NCI-H69 (cell line): Measurements from ENCODE around the gene CDIP1.

ENCODE experiments used
- DNase-seq: peaks from one replicate; lab custom pipeline; 2025; lab: John Stamatoyannopoulos, UW

CDIP1 gene

GRCh38 chr16:4488499-4488967 is 50.0 kb downstream of the CDIP1 start:
- DNase-seq: no peak

DNA sequence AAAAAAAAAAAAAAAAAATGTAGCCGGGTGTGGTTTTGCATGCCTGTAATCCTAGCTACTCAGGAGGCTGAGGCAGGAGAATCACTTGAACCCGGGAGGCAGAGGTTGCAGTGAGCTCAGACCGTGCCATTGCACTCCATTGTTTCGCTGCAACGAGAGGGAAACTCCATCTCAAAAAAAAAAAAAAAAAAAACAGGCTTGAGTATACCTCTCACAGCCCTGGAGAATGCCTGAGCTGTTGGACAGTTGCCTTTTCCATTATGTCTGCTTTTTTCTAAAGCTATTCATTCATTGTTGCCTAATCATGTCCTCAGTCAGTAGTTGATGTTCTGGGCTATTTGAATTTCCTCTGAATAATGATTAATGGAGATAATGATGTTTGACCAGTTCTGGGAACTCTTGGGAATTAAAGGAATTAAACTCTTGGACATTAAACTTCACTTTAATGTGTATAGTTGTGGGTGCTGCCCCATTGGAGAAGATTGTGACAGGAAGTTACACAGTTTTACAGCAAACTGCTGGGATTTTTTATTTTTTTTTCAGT is 50.5 kb downstream of the CDIP1 start:
- DNase-seq: no peak

- DNase-seq: no peak
Measured at GRCh38 chr16:4486126-4486893, 52.3 kb downstream of the CDIP1 start.

GRCh38 chr16:4481963-4482362 is 56.6 kb downstream of the CDIP1 start:
- no peak for DNase-seq

GRCh38 chr16:4481526-4481925 is 57.0 kb downstream of the CDIP1 start:
- no peak for DNase-seq

- DNase-seq: peak; percentile 34
Measured at GRCh38 chr16:4477966-4478365, 60.6 kb downstream of the CDIP1 start.

- DNase-seq: peak; percentile 97
Measured at GRCh38 chr16:4475880-4476788, 62.4 kb downstream of the CDIP1 start, which contains the start of gene HMOX2. Gene HMOX2, plus strand, starts transcription at chr16:4476398. Its CDS starts 29,127 bp downstream, at chr16:4505525.

GRCh38 chr16:4474192-4474961 is 64.2 kb downstream of the CDIP1 start, which contains the start of gene NMRAL1:
Gene NMRAL1, minus strand, starts transcription at chr16:4474625. Its CDS starts 493 bp downstream, at chr16:4474132.
- DNase-seq: peak; percentile 98

- DNase-seq: no peak
Measured at GRCh38 chr16:4472880-4473279, 65.7 kb downstream of the CDIP1 start.

DNA sequence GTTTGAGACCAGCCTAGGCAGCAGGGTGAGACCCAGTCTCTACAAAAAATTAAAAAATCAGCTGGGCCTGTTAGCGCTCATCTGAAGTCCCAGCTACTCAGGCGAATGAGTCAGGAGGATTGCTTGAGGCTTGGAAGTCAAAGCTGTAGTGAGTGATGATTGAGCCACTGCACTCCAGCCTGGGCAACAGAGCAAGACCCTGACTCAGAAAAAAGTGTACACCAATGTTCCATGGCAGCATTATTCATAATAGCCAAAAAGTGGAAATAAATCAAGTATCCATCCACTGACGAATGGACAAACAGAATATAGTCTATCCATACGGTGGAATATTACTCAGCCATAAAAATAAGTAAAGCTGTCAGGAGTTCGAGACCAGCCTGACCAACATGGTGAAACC is 66.7 kb downstream of the CDIP1 start:
- DNase-seq: no peak

DNA sequence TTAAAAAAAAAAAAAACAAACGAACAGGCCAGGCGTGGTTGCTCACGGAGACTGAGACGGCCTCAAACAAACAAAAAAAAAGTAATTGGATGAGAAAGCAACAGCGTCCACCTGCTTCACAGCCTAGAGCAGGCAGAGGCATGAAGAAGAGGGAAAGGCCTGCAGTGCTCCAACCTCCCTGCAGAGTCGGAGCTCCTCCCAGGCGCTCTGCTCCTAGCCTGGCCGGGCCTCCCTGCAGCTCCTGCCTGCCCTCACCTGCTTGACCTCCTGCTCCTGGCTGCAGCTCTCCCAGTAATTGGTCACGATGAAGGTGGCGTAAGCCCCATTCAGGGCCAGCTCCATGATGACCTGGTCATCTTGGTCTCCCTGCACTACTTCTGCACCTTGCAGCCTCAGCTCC is 69.6 kb downstream of the CDIP1 start:
- no peak for DNase-seq

- no peak for DNase-seq
Measured at GRCh38 chr16:4467916-4468315, 70.7 kb downstream of the CDIP1 start.

GRCh38 chr16:4465977-4466779 is 72.4 kb downstream of the CDIP1 start:
- no peak for DNase-seq

DNA sequence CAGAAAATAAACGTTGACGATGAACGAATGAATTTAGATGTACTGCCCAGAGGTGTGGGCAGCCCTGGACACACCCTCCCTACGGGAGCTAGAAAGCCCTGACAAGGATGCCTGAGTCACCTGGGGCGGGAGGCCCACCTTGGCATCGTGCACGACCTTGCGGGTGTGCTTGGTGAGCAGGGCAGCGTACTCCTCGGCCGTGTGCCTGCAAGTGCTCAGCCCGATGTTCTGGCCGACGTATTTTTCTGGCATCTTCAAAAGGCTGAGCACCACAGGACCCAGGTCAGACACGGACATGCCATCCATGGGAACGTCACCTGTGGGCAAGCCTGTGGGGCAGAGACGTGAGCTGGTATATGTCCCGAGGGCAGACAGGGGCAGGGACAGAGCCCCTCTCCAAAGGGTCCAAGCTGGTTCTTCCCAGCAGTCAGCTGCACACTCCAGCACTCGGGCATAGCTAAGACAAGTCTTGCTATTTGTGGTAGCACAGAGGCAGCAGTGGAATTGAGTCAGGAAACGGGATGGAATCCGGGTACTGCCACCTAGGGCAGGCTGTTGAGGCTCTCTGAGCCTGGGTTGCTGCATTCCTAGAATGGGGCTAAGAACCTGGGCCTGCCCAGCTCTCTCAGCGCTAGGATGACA is 74.9 kb downstream of the CDIP1 start:
- DNase-seq: no peak

- peak; percentile 40 for DNase-seq
Measured at GRCh38 chr16:4461250-4462085, 77.1 kb downstream of the CDIP1 start.

- DNase-seq: no peak
Measured at GRCh38 chr16:4460936-4461249, 77.7 kb downstream of the CDIP1 start.
